KOPT-K1 (cell line): Measurements from ENCODE around the gene BCR.

Experiments used
- H3K27ac ChIP-seq: fragments of 200-600 bp; sonication (generic); 2 replicates; pipeline ENCODE4 v1.5.1; 2016; ENCODE audit warnings: antibody characterized with exemption, mild to moderate bottlenecking, low read depth, low read length; ENCODE audit not compliant: poor library complexity, severe bottlenecking
- H3K36me3 ChIP-seq: fragments of 200-600 bp; sonication (generic); 2 replicates; pipeline ENCODE4 v1.5.1; 2017; ENCODE audit warnings: antibody characterized with exemption, mild to moderate bottlenecking, low read length, moderate library complexity; ENCODE audit not compliant: insufficient read depth
- H3K9me3 ChIP-seq: fragments of 200-600 bp; sonication (generic); 2 replicates; pipeline ENCODE4 v1.5.1; 2017; ENCODE audit warnings: antibody characterized with exemption, low read length, mild to moderate bottlenecking; ENCODE audit not compliant: insufficient read depth, poor library complexity, severe bottlenecking

Gene BCR

GRCh38 chr22:23145878-23146470 lies 34.3 kb upstream of the BCR start:
- no peaks in the 10 kb centered on the region for H3K9me3 ChIP-seq
- no peak overlapping the region for H3K27ac ChIP-seq
- H3K36me3 ChIP-seq: no peaks in the 10 kb centered on the region

DNA sequence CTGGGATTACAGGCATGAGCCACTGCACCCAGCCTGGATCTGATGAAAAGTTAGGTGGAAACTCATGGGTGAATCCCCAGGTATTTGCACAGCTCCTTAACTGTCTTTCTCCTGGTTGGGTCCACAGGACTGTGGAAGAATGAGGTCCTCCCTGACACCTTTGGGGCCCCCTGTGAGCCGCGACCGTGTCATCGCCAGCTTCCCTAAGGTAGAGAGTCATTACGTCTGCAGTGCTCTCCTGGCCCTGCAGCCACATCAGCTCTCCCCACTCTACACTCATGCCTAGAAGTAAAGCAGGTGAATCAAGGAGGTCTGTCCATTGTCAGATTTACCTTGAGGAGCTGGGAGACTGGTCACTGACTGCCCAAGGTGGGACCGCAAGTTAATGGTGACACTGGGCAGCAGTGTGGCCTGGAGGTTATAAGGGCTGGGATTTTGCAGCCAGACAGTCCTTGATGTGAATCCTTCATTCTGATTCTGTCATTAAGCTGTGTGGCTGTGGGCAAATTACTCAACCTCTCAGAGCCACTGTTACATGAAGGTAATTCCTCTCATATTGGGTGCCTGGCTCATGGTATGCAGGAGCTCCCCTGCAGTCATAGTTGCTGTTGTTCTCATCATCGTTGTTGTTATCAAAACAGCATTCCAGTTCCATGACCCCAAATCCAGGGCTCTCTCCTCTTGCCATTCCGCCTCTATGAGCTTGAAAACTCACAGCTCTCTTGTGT lies 33.7 kb upstream of the BCR start:
- no peaks in the 10 kb centered on the region for H3K36me3 ChIP-seq
- H3K27ac ChIP-seq: no peak overlapping the region
- H3K9me3 ChIP-seq: no peaks in the 10 kb centered on the region

- H3K27ac ChIP-seq: no peak overlapping the region
Observed at GRCh38 chr22:23147617-23148387, 32.5 kb upstream of the BCR start.

GRCh38 chr22:23149743-23150238 lies 30.5 kb upstream of the BCR start:
- no peak overlapping the region for H3K27ac ChIP-seq
- no peaks in the 10 kb centered on the region for H3K9me3 ChIP-seq
- H3K36me3 ChIP-seq: no peaks in the 10 kb centered on the region

More at GRCh38 chr22:23147617-23148387, 32.5 kb upstream of the BCR start:
- Histone ChIP-seq H3K9me3 (no peaks in the 10 kb centered on the region), H3K36me3 (no peaks in the 10 kb centered on the region)

GRCh38 chr22:23150762-23151161 lies 29.5 kb upstream of the BCR start:
- Histone ChIP-seq H3K36me3 (no peaks in the 10 kb centered on the region), H3K27ac (no peak overlapping the region), H3K9me3 (no peaks in the 10 kb centered on the region)

- H3K27ac ChIP-seq: no peak overlapping the region
Observed at GRCh38 chr22:23151827-23152226, 28.5 kb upstream of the BCR start.

DNA sequence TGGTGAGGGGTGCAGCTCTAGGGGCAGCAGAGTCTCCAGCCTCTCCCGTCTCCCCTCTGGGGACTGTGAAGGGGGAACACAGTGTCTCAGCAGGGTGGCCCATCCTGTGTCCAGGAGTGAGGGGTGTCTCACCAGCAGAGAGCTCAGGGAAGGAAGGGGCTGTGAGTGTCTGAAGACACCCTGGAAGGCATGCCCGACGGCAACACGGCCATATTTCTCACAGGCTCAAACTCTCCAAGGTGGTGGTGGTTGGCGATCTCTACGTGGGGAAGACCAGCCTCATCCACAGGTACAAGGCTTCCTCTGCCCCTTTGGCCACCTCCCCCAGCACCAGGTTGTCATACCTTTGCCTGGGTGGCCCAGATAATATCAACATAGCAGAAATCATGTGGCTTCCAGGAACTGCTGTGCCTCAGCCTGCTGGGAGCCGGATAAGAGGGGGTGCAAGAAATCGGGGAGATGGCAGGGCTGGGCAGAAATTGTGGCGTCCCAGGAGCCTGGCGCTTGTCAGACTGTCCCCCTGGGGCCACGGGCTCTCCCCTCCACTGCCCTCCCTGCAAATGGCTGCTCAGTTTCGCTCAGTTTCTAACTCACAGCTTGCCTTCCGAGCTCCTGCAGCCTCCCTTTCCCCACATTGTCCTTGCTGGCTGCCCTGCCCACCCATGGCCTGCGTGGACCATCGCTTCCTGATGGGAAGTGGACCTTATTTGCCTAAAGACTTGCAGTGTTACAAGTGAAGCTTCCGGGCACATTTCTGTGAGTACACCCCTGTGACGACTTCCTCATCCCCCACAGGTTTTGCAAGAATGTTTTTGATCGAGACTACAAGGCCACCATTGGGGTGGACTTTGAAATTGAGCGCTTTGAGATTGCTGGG lies 27.8 kb upstream of the BCR start:
- no peaks in the 10 kb centered on the region for H3K9me3 ChIP-seq
- H3K36me3 ChIP-seq: no peaks in the 10 kb centered on the region
- H3K27ac ChIP-seq: no peak overlapping the region

More at GRCh38 chr22:23151827-23152226, 28.5 kb upstream of the BCR start:
- no peaks in the 10 kb centered on the region for H3K36me3 ChIP-seq
- H3K9me3 ChIP-seq: no peaks in the 10 kb centered on the region

- H3K36me3 ChIP-seq: no peaks in the 10 kb centered on the region
Observed at GRCh38 chr22:23153994-23154393, 26.3 kb upstream of the BCR start.

DNA sequence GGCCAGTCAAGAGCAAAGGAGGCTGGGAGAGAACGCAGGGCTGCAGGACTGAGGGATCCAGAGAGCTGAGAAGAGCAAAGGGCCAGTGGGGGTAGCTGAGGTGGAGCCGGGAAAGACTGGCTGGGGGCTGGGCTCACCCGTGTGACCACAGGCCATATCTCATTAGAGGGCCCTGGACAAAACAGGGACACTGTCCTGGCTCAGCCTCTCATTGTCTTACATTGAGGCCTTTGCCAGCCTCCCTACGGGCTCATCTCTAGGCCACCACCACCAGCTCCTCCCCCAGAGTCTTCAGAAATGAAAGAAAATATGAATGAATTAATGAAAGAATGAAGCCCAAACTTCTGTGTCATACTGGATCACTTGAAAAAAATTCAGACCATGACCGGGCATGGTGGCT lies 25.8 kb upstream of the BCR start:
- Histone ChIP-seq H3K27ac (no peak overlapping the region), H3K9me3 (no peaks in the 10 kb centered on the region), H3K36me3 (no peaks in the 10 kb centered on the region)

More at GRCh38 chr22:23153994-23154393, 26.3 kb upstream of the BCR start:
- Histone ChIP-seq H3K9me3 (no peaks in the 10 kb centered on the region), H3K27ac (no peak overlapping the region)

GRCh38 chr22:23155143-23155542 lies 25.2 kb upstream of the BCR start:
- Histone ChIP-seq H3K27ac (no peak overlapping the region), H3K9me3 (no peaks in the 10 kb centered on the region), H3K36me3 (no peaks in the 10 kb centered on the region)

DNA sequence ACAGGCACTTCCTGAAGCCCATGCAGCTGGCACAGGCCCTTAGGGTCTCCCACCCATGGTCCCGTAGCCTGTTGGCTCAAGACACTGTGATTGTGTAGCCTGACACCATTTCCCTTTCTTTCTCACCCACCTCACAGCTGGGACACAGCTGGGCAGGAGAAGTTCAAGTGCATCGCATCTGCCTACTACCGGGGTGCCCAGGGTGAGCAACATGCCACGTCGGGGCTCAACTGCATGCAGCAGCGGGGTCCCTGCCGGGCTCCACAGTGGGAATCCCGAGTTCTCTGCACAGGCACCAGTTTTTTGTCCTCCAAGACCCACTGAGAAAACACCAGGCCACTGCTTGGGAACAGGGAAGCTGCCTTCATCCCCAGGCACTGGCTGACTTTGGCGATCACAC lies 24.5 kb upstream of the BCR start:
- Histone ChIP-seq H3K36me3 (no peaks in the 10 kb centered on the region), H3K27ac (no peak overlapping the region), H3K9me3 (no peaks in the 10 kb centered on the region)

DNA sequence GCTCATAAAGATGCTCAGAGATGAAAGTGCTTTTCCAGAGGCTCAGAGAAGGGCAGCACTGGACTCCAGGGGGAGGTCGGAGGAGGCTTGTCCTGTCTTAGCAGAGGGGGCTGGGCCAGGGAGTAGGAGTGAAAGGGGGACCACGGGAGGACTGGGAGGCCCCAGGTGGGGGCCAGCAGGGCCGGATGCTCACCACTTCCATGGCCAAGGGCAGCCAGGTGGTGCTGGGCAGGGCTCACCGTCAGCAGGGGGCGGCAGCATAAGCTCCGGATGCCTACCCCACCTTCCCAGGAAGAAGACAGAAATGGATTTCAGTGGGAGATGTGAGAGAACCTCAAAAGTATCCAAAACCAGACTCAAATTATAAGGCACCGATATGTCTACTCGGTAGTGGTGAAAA lies 24.0 kb upstream of the BCR start:
- H3K36me3 ChIP-seq: no peaks in the 10 kb centered on the region
- no peaks in the 10 kb centered on the region for H3K9me3 ChIP-seq
- H3K27ac ChIP-seq: no peak overlapping the region

- H3K9me3 ChIP-seq: no peaks in the 10 kb centered on the region
- no peaks in the 10 kb centered on the region for H3K36me3 ChIP-seq
- H3K27ac ChIP-seq: no peak overlapping the region
Observed at GRCh38 chr22:23157560-23158515, 22.5 kb upstream of the BCR start.
